Measurements from ENCODE around the gene AGPAT2. TPM values are rescaled to one million over a fixed set of nuclear protein-coding genes. Genes with fewer than 3 reads are reported as not detected.

AGPAT2 gene
- total RNA-seq, 1 experiment from 2014 or later, result 40.2 TPM

- TF ChIP-seq, protein P1, sequence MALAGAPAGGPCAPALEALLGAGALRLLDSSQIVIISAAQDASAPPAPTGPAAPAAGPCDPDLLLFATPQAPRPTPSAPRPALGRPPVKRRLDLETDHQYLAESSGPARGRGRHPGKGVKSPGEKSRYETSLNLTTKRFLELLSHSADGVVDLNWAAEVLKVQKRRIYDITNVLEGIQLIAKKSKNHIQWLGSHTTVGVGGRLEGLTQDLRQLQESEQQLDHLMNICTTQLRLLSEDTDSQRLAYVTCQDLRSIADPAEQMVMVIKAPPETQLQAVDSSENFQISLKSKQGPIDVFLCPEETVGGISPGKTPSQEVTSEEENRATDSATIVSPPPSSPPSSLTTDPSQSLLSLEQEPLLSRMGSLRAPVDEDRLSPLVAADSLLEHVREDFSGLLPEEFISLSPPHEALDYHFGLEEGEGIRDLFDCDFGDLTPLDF (CRISPR knock-in tag; IDR thresholded peaks at IDR 0.05), result no peak
- TF ChIP-seq ZNF396 (CRISPR knock-in tag; IDR thresholded peaks at IDR 0.05; ENCODE audit: borderline replicate concordance) (no peak), JUN (CRISPR knock-in tag; IDR thresholded peaks at IDR 0.05) (no peak), EMX1 (CRISPR knock-in tag; IDR thresholded peaks at IDR 0.05) (no peak), NR3C1 (CRISPR knock-in tag; conservative IDR thresholded peaks at IDR 0.05; ENCODE audit: low read depth) (no peak), CBFB (CRISPR knock-in tag; IDR thresholded peaks at IDR 0.05; ENCODE audit: low read depth) (no peak), TEAD1 (CRISPR knock-in tag; IDR thresholded peaks at IDR 0.05) (no peak), SP1 (CRISPR knock-in tag; conservative IDR thresholded peaks at IDR 0.05) (no peak), ERG (CRISPR knock-in tag; IDR thresholded peaks at IDR 0.05) (no peak)
- TF ChIP-seq, protein P2, sequence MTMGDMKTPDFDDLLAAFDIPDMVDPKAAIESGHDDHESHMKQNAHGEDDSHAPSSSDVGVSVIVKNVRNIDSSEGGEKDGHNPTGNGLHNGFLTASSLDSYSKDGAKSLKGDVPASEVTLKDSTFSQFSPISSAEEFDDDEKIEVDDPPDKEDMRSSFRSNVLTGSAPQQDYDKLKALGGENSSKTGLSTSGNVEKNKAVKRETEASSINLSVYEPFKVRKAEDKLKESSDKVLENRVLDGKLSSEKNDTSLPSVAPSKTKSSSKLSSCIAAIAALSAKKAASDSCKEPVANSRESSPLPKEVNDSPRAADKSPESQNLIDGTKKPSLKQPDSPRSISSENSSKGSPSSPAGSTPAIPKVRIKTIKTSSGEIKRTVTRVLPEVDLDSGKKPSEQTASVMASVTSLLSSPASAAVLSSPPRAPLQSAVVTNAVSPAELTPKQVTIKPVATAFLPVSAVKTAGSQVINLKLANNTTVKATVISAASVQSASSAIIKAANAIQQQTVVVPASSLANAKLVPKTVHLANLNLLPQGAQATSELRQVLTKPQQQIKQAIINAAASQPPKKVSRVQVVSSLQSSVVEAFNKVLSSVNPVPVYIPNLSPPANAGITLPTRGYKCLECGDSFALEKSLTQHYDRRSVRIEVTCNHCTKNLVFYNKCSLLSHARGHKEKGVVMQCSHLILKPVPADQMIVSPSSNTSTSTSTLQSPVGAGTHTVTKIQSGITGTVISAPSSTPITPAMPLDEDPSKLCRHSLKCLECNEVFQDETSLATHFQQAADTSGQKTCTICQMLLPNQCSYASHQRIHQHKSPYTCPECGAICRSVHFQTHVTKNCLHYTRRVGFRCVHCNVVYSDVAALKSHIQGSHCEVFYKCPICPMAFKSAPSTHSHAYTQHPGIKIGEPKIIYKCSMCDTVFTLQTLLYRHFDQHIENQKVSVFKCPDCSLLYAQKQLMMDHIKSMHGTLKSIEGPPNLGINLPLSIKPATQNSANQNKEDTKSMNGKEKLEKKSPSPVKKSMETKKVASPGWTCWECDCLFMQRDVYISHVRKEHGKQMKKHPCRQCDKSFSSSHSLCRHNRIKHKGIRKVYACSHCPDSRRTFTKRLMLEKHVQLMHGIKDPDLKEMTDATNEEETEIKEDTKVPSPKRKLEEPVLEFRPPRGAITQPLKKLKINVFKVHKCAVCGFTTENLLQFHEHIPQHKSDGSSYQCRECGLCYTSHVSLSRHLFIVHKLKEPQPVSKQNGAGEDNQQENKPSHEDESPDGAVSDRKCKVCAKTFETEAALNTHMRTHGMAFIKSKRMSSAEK (CRISPR knock-in tag; IDR thresholded peaks at IDR 0.05; ENCODE audit: borderline replicate concordance), result no peak
- TF ChIP-seq, protein P3, sequence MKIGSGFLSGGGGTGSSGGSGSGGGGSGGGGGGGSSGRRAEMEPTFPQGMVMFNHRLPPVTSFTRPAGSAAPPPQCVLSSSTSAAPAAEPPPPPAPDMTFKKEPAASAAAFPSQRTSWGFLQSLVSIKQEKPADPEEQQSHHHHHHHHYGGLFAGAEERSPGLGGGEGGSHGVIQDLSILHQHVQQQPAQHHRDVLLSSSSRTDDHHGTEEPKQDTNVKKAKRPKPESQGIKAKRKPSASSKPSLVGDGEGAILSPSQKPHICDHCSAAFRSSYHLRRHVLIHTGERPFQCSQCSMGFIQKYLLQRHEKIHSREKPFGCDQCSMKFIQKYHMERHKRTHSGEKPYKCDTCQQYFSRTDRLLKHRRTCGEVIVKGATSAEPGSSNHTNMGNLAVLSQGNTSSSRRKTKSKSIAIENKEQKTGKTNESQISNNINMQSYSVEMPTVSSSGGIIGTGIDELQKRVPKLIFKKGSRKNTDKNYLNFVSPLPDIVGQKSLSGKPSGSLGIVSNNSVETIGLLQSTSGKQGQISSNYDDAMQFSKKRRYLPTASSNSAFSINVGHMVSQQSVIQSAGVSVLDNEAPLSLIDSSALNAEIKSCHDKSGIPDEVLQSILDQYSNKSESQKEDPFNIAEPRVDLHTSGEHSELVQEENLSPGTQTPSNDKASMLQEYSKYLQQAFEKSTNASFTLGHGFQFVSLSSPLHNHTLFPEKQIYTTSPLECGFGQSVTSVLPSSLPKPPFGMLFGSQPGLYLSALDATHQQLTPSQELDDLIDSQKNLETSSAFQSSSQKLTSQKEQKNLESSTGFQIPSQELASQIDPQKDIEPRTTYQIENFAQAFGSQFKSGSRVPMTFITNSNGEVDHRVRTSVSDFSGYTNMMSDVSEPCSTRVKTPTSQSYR (CRISPR knock-in tag; IDR thresholded peaks at IDR 0.05), result no peak
- Mint-ChIP-seq H3K9me3 (no peaks in the 10 kb centered on the region), H3K27me3 (ENCODE audit: low read depth) (no peaks in the 10 kb centered on the region), H3K4me3 (no peak overlapping the region), H3K27ac (no peak overlapping the region), H3K36me3 (no peaks in the 10 kb centered on the region), H3K4me1 (no peaks in the 10 kb centered on the region)
- ChIA-PET POLR2A (no interaction called here), CTCF (interaction anchor here (1.1 to 8.3 kb wide), 7 partner anchors 30 to 141 kb away, joined by 3 to 163 read pairs (median 13); no protein-coding TSS in a partner anchor)
- ATAC-seq, result no peak
- no peak for DNase-seq (ENCODE audit: low spot score)
Observed at GRCh38 chr9:136628268-136628667, 59.0 kb downstream of the AGPAT2 start.

DNA sequence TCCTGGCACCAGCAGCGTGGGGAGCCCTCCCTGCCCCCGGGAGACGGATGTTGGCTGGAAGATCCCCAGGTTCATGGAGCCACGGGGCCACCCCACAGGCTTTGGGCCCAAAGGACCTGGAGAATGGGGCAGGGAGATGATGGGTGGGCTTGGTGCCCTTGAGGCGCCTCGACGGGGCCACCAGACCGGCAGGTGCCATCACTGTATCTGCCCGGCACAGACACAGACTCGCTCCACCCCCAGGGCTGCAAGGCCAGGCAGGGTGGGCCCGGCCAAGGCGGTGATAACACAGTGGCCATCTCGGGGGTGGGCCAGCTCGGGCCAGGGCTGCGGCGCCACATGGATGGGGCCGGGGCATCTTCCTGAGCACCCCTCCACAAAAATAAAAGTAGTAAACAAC lies 59.6 kb downstream of the AGPAT2 start:
- ChIA-PET CTCF (interaction anchor here (1.1 to 8.3 kb wide), 10 partner anchors 17 to 140 kb away, joined by 3 to 163 read pairs (median 11); no protein-coding TSS in a partner anchor), POLR2A (no interaction called here)
- no peak overlapping the region for H3K4me3 Mint-ChIP-seq
- no peak for DNase-seq (ENCODE audit: low spot score)
- no peaks in the 10 kb centered on the region for H3K9me3 Mint-ChIP-seq
- no peak for ATAC-seq
- no peak overlapping the region for H3K27ac Mint-ChIP-seq
- no peaks in the 10 kb centered on the region for H3K4me1 Mint-ChIP-seq
- H3K36me3 Mint-ChIP-seq, result no peaks in the 10 kb centered on the region
- H3K27me3 Mint-ChIP-seq (ENCODE audit: low read depth), result no peaks in the 10 kb centered on the region
- TF ChIP-seq RELA (CRISPR knock-in tag; IDR thresholded peaks at IDR 0.05; ENCODE audit: borderline replicate concordance) (no peak), PRDM15 (CRISPR knock-in tag; IDR thresholded peaks at IDR 0.05) (no peak), IRF1 (CRISPR knock-in tag; IDR thresholded peaks at IDR 0.05) (no peak), CREM (CRISPR knock-in tag; IDR thresholded peaks at IDR 0.05) (no peak), ATF3 (CRISPR knock-in tag; conservative IDR thresholded peaks at IDR 0.05) (no peak), PRRX2 (CRISPR knock-in tag; IDR thresholded peaks at IDR 0.05) (no peak), KAT7 (CRISPR knock-in tag; IDR thresholded peaks at IDR 0.05; ENCODE audit: borderline replicate concordance) (no peak), HMGA2 (CRISPR knock-in tag; IDR thresholded peaks at IDR 0.05) (no peak)

Data from WTC11 (cell line).